Testis (tissue), 3 donors: ENCODE measurements around the gene GGCX. TPM values are rescaled to one million over a fixed set of nuclear protein-coding genes. Genes with fewer than 3 reads are reported as not detected.

Experiments
- DNase-seq: peaks from one replicate; pipeline ENCODE4 v3.0.0-alpha.2; 2019
- H3K27ac ChIP-seq, 2 donors: fragments of 200-600 bp; sonication (generic); one replicate each; pipeline ENCODE4 v1.5.1; 2019
- H3K27me3 ChIP-seq: fragments of 200-600 bp; sonication (generic); one replicate; pipeline ENCODE4 v1.5.1; 2019
- H3K36me3 ChIP-seq: fragments of 200-600 bp; sonication (generic); one replicate; pipeline ENCODE4 v1.5.1; 2017; ENCODE audit warnings: low read depth; ENCODE audit errors: missing control alignments
- H3K4me1 ChIP-seq: fragments of 200-600 bp; sonication (generic); one replicate; pipeline ENCODE4 v1.5.1; 2019
- H3K4me3 ChIP-seq, 2 donors: fragments of 200-600 bp; sonication (generic); one replicate each; pipeline ENCODE4 v1.5.1; 2017 to 2019
- H3K9me3 ChIP-seq: fragments of 200-600 bp; sonication (generic); one replicate; pipeline ENCODE4 v1.5.1; 2017
- POLR2A ChIP-seq: fragments of 450-650 bp; IDR thresholded peaks from one replicate; pipeline ENCODE4 v1.6.1; 2017; ENCODE audit warnings: antibody characterized with exemption, mild to moderate bottlenecking, moderate library complexity
- WGBS, 2 donors: methylation state at CpG; one replicate each; pipeline ENCODE4 v1.1.5; 2018; 5-methylcytosine and 5-hydroxymethylcytosine counted together
- intact Hi-C: fragments of 100-400 bp; cut with DNase I; formaldehyde crosslinking; loops from one replicate; pipeline ENCODE4 v1.15.1; 2023; ENCODE audit warnings: low total_unique reads
- polyA plus RNA-seq: library from polyadenylated mRNA; stranded (reverse); fragments of 350-450 nt; fragmentation: Illumina TruSeq; extraction: RNeasy Lipid Tissue Mini Kit (QIAGEN cat#74804); gene quantifications from one replicate; pipeline ENCODE4 v1.2.3, GENCODE V29; 2014; ENCODE audit warnings: low read depth, low replicate concordance; ENCODE audit not compliant: insufficient read depth
- total RNA-seq, 2 donors: library from RNA; depleted of rRNA; stranded (reverse); fragments of >200 nt; gene quantifications; one replicate each; pipeline ENCODE4 v1.2.3, GENCODE V29; 2016
- TF ChIP-seq, protein P1 (sequence below), 3 experiments: fragments of 450-650 bp in 2 of 3; fragments of 200-600 bp in 1 of 3; sonication (generic) in 1 of 3; IDR thresholded peaks; one replicate each; pipeline ENCODE4 v1.5.1; 2016 to 2019; ENCODE audit warnings: antibody characterized with exemption in 3 of 3, mild to moderate bottlenecking in 2 of 3, moderate library complexity in 1 of 3

Gene GGCX
- total and polyA plus RNA-seq, 3 donors from 2014 or later = 21.1 to 31.8 (median 26.8) TPM

DNA sequence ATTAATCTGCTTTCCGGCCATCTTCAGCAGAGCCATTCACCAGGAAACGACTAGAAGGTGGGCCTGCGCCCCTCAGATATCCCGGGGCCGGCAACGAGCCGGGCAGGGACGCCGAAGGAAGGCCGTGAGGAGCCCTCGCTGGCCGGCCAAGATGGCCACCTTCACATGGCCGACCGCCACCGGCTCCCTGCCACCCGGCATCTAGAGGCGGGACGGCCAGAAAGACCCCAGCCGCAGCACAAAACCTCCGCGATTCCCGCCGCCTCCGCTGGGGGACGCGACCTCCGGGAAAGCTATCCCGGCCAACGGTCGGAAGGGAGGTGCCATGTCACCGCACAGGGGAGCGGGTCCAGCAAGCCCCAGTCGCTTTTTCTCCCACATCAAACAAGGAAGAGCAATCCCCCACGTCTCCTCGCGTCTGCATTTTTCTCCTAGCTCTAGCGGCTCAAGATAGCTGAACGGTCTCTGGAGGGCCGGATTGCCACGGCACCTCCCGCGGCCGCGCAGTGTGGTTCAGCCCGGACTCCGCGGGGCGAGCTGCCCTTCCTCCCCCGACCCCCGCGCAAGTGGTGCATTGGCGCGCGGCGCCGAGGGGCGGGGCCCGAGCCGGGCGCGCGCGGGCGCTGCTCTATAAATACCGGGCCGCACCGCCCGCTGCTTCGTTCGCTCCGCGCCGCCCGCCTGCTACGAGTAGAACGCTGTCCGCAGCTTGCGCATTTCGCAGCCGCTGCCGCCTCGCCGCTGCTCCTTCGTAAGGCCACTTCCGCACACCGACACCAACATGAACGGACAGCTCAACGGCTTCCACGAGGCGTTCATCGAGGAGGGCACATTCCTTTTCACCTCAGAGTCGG is 22.6 kb downstream of the GGCX start, which contains the start of gene MAT2A:
TSS of gene MAT2A (plus strand) at position 662 of the 854 bp plus-strand sequence. CDS start at position 782, 120 bp downstream.
- intact Hi-C loops = loop anchor here (5.0 kb wide), 1 partner anchor 101 kb away; no protein-coding TSS in a partner anchor
- H3K4me3 ChIP-seq = peak within 1 kb of the TSS; percentile 87 to 94
- no peaks in the 10 kb centered on the region for H3K36me3 ChIP-seq
- H3K9me3 ChIP-seq = no peaks in the 10 kb centered on the region
- 0% methylated on average over 1 to 65 of the region's 92 CpGs for WGBS, 2 donors
- peak; percentile 96 for TF ChIP-seq POLR2A
- TF ChIP-seq, protein P1, sequence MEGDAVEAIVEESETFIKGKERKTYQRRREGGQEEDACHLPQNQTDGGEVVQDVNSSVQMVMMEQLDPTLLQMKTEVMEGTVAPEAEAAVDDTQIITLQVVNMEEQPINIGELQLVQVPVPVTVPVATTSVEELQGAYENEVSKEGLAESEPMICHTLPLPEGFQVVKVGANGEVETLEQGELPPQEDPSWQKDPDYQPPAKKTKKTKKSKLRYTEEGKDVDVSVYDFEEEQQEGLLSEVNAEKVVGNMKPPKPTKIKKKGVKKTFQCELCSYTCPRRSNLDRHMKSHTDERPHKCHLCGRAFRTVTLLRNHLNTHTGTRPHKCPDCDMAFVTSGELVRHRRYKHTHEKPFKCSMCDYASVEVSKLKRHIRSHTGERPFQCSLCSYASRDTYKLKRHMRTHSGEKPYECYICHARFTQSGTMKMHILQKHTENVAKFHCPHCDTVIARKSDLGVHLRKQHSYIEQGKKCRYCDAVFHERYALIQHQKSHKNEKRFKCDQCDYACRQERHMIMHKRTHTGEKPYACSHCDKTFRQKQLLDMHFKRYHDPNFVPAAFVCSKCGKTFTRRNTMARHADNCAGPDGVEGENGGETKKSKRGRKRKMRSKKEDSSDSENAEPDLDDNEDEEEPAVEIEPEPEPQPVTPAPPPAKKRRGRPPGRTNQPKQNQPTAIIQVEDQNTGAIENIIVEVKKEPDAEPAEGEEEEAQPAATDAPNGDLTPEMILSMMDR (IDR thresholded peaks at IDR 0.05) = peak; percentile 74 to 82 (median 81)
- H3K4me1 ChIP-seq = peaks cover 26% of the 10 kb centered on the region
- H3K27me3 ChIP-seq = no peaks in the 10 kb centered on the region
- DNase-seq = peak; percentile 94
- H3K27ac ChIP-seq = peak within 1 kb of the TSS; percentile 99

DNA sequence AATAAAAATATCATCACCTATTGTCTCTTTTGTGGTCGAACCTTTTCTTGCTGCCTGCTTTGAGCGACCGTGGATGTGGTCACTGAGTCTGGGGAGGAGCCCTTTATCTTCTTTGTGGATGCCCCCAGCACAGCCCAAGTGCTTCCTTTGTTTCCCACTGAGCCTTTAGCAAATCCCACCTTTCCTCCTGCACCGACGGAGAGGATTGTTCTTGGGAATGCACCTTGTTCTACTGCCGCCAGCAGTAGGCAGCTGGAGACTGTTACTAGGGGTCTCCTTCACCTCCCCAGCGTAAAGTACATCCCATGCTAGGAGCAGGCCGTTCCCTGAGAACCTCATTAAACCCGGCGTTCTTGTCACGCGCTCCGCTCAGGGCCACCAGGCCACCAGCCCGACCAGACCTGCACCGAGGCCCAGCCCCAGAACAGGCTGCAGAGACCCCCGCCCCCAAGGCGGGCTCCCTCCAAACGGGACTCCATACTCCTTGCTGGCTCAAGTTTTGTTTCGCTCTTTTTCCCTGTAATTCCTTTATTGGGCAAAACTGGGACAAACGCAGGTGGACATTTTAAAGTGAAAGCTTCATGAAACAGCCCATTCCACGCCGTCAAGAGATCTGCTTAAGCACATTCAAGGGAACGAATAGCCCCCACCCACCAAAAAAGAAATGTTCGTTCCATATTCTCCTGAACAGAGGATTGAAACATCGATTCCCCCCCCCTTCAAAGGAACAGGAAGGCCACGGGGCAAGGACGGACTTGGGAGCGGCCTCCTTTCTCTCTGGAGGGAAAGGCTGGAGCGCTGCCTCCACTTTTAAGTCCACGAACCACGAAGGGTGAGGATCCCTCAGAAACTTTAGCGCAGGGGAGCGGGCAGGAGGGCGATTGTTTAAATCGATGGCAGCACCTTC is 23.4 kb downstream of the GGCX start:
- Histone ChIP-seq H3K27ac (peak overlapping the region; percentile 99), H3K9me3 (no peaks in the 10 kb centered on the region), H3K4me1 (peaks cover 26% of the 10 kb centered on the region), H3K36me3 (no peaks in the 10 kb centered on the region), H3K4me3 (peak overlapping the region; percentile 87 to 94), H3K27me3 (no peaks in the 10 kb centered on the region)
- WGBS, 2 donors = 0% methylated on average over 34 to 35 of the region's 35 CpGs
- DNase-seq = peak; percentile 84
- intact Hi-C loops = loop anchor here (5.0 kb wide), 1 partner anchor 101 kb away; no protein-coding TSS in a partner anchor
- TF ChIP-seq, protein P1 (IDR thresholded peaks at IDR 0.05) = no peak
- TF ChIP-seq POLR2A = no peak

DNA sequence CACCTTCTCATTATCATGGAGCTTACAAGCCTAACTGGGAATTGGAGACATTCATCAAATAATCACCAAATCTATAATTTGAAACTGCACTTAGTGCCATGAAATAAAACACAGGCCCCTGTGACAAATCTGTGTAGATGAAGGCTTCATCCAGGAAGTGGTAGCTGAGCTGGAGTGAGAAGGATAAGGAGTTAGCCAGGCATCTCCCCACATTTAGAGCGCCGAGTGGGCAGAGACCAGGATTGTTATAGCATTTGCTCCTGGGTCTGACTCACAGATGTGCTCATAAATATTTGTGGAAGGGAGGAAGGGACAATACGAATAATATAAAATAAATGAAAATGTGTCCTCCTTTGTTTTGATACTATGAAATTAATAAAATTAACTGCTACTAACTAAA is 24.8 kb downstream of the GGCX start:
- Histone ChIP-seq H3K27me3 (no peaks in the 10 kb centered on the region), H3K4me1 (peaks cover 18% of the 10 kb centered on the region), H3K36me3 (no peaks in the 10 kb centered on the region), H3K27ac (peak overlapping the region; percentile 99), H3K9me3 (no peaks in the 10 kb centered on the region), H3K4me3 (no peak overlapping the region)
- TF ChIP-seq, protein P1 (IDR thresholded peaks at IDR 0.05) = no peak
- TF ChIP-seq POLR2A = no peak
- no peak for DNase-seq
- intact Hi-C loops = loop anchor here (5.0 kb wide), 1 partner anchor 99 kb away; no protein-coding TSS in a partner anchor
- WGBS, 2 donors = 38 to 56% methylated on average over 3 of the region's 3 CpGs

DNA sequence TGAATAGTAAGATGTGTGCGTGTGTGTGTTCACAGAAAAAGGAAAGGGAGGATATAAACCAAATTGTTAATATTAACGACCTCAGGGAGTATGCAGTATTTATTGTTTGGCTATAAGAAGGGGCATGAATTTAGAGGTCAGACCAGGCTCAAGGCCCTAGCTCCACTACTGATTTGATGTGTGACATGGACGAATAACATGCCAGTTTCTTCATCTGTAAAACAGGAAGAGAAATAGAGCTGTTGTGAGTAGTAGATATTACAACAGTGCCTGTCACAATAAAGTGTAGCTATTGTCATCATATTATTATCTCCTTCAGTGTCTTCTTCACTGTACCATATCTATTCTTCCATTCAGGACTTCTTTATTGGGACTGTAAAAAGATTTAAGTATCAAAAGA is 26.4 kb downstream of the GGCX start:
- H3K27me3 ChIP-seq = no peaks in the 10 kb centered on the region
- DNase-seq = no peak
- H3K27ac ChIP-seq = peak overlapping the region in 1 of 2 donors; percentile 4
- 65 to 69% methylated on average over 3 of the region's 3 CpGs for WGBS, 2 donors
- intact Hi-C loops = loop anchor here (5.0 kb wide), 1 partner anchor 98 kb away; no protein-coding TSS in a partner anchor
- H3K4me3 ChIP-seq = no peak overlapping the region
- no peaks in the 10 kb centered on the region for H3K9me3 ChIP-seq
- TF ChIP-seq, protein P1 (IDR thresholded peaks at IDR 0.05) = no peak
- no peak for TF ChIP-seq POLR2A
- peaks cover 12% of the 10 kb centered on the region for H3K4me1 ChIP-seq
- no peaks in the 10 kb centered on the region for H3K36me3 ChIP-seq
